DOHH2 (cell line): ENCODE measurements around the gene AP3S2.
"Not testable (repeated sequence)": the region's sequence is repeated elsewhere in the genome, so short reads cannot be mapped to it uniquely, and the experiment has no call there.

ENCODE experiments used
- H3F3A ChIP-seq: fragments of 200-600 bp; sonication (generic), shearing (Covaris generic); 2 replicates; pipeline ENCODE4 v1.6.0; 2016; ENCODE audit warnings: antibody characterized with exemption, mild to moderate bottlenecking; ENCODE audit not compliant: control insufficient read depth, insufficient read depth
- H3K27ac ChIP-seq: fragments of 200-600 bp; sonication (generic); 2 replicates; pipeline ENCODE4 v1.5.1; 2014; ENCODE audit warnings: low read depth, mild to moderate bottlenecking, low read length, moderate library complexity
- H3K27me3 ChIP-seq: fragments of 200-600 bp; sonication (generic); 2 replicates; pipeline ENCODE4 v1.6.1; 2014; ENCODE audit warnings: mild to moderate bottlenecking, low read length, mixed read lengths; ENCODE audit not compliant: control insufficient read depth
- H3K36me3 ChIP-seq: fragments of 200-600 bp; sonication (generic); 2 replicates; pipeline ENCODE4 v1.6.1; 2014; ENCODE audit warnings: mild to moderate bottlenecking, low read length, moderate library complexity, mixed read lengths; ENCODE audit not compliant: control insufficient read depth
- H3K4me1 ChIP-seq: fragments of 200-600 bp; sonication (generic); 2 replicates; pipeline ENCODE4 v1.6.1; 2014; ENCODE audit warnings: mild to moderate bottlenecking, low read length, mixed read lengths; ENCODE audit not compliant: control insufficient read depth
- H3K4me2 ChIP-seq: fragments of 200-600 bp; sonication (generic); 2 replicates; pipeline ENCODE4 v1.6.0; 2014; ENCODE audit warnings: mild to moderate bottlenecking, low read length, moderate library complexity
- H3K4me3 ChIP-seq: fragments of 200-600 bp; sonication (generic); 2 replicates; pipeline ENCODE4 v1.5.1; 2014; ENCODE audit warnings: mild to moderate bottlenecking, low read length, mixed read lengths
- H3K79me2 ChIP-seq: fragments of 200-600 bp; sonication (generic); 2 replicates; pipeline ENCODE4 v1.6.1; 2014; ENCODE audit warnings: mild to moderate bottlenecking, low read length, mixed read lengths; ENCODE audit not compliant: control insufficient read depth
- H3K9me2 ChIP-seq: fragments of 200-600 bp; sonication (generic); replicated peaks from 2 replicates; pipeline ENCODE4 v1.6.1; 2014; ENCODE audit warnings: mild to moderate bottlenecking, low read length, mixed read lengths; ENCODE audit not compliant: control insufficient read depth
- H3K9me3 ChIP-seq: fragments of 200-600 bp; sonication (generic); 2 replicates; pipeline ENCODE4 v1.6.1; 2014; ENCODE audit warnings: antibody characterized with exemption, low read length, mixed read lengths; ENCODE audit not compliant: control insufficient read depth, insufficient read depth
- H4K20me1 ChIP-seq: fragments of 200-600 bp; sonication (generic); 2 replicates; pipeline ENCODE4 v1.6.0; 2014; ENCODE audit warnings: low read depth, mild to moderate bottlenecking, antibody characterized with exemption, low read length, moderate library complexity; ENCODE audit not compliant: control insufficient read depth, insufficient read depth
- EZH2phosphoT487 ChIP-seq: fragments of 200-600 bp; sonication (generic); IDR thresholded peaks from 2 replicates; pipeline ENCODE4 v1.6.1; 2017; ENCODE audit warnings: borderline replicate concordance, mild to moderate bottlenecking, antibody characterized with exemption, low read length, moderate library complexity, mixed read lengths
- TF ChIP-seq, protein P1 (sequence below): fragments of 200-600 bp; sonication (generic); IDR thresholded peaks from one replicate; pipeline ENCODE4 v1.5.1; 2014; ENCODE audit warnings: antibody characterized with exemption, mild to moderate bottlenecking, low read depth, low read length; ENCODE audit not compliant: poor library complexity, severe bottlenecking

Gene AP3S2

DNA sequence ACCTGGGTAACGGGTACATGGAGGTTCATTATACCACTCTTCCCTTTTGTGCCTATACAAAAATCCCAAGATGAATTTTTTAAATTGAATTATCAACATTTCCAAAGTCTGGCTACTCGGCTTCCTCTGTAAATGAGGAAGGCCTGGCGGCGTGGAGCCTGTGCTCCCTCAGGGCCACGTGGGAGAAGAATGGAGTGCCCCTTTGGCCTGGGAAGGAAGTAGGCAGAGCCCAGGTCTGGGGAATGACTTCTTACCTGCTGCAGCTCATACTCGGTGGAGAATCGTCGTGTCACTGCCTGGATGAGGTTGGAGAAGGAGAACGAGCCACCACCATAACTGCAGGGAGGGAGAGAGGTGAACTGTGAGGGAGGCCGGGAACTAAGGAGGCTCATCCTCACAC, 103.6 kb downstream of the AP3S2 start:
- Histone ChIP-seq H3K36me3 (no peaks in the 10 kb centered on the region), H3K9me2 (no peaks in the 10 kb centered on the region), H3K4me3 (no peak overlapping the region), H3F3A (no peaks in the 10 kb centered on the region), H3K27me3 (no peaks in the 10 kb centered on the region), H3K9me3 (no peaks in the 10 kb centered on the region), H3K27ac (no peak overlapping the region), H3K4me1 (no peaks in the 10 kb centered on the region), H3K4me2 (no peak overlapping the region), H3K79me2 (no peaks in the 10 kb centered on the region), H4K20me1 (no peaks in the 10 kb centered on the region)
- TF ChIP-seq EZH2phosphoT487, result no peak
- TF ChIP-seq, protein P1, sequence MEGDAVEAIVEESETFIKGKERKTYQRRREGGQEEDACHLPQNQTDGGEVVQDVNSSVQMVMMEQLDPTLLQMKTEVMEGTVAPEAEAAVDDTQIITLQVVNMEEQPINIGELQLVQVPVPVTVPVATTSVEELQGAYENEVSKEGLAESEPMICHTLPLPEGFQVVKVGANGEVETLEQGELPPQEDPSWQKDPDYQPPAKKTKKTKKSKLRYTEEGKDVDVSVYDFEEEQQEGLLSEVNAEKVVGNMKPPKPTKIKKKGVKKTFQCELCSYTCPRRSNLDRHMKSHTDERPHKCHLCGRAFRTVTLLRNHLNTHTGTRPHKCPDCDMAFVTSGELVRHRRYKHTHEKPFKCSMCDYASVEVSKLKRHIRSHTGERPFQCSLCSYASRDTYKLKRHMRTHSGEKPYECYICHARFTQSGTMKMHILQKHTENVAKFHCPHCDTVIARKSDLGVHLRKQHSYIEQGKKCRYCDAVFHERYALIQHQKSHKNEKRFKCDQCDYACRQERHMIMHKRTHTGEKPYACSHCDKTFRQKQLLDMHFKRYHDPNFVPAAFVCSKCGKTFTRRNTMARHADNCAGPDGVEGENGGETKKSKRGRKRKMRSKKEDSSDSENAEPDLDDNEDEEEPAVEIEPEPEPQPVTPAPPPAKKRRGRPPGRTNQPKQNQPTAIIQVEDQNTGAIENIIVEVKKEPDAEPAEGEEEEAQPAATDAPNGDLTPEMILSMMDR, result no peak

DNA sequence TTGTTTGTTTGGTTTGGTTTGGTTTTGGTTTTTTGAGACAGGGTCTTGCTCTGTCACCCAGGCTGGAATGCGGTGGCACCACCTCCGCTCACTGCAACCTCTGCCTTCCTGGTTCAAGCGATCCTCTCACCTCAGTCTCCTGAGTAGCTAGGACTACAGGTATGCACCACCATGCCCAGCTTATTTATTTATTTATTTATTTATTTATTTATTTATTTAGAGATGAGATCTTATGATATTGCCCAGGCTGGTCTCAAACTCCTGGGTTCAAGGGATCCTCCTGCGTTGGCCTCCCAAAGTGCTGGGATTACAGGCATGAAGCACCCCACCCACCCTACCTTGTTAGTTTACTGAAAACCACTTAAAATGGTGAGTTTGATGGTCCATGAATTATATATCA, 105.2 kb downstream of the AP3S2 start:
- H3K9me2 ChIP-seq, H3F3A ChIP-seq, H3K27ac ChIP-seq, H3K4me2 ChIP-seq, H3K4me1 ChIP-seq, H3K79me2 ChIP-seq, H3K36me3 ChIP-seq, H3K4me3 ChIP-seq, H3K27me3 ChIP-seq, H3K9me3 ChIP-seq, H4K20me1 ChIP-seq: not testable (repeated sequence)

DNA sequence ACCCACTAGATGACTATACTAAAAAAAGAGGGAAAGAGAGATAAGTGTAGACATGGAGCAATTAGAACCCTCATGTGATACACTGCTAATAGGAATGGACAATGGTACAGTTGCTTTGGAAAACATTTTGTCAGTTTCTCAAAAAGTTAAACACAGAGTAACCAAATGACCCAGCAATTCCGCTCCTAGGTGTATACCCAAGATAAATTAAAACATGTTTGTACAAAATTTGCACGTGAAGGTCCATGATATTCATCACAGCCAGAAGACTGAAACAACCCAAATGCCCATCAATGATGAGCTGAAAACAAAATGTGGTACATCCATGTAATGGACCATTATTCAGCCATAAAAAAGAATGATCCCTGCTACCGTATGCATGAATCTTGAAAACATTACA, 105.8 kb downstream of the AP3S2 start:
- H4K20me1 ChIP-seq, result no peaks in the 10 kb centered on the region
- no peaks in the 10 kb centered on the region for H3K27me3 ChIP-seq
- no peaks in the 10 kb centered on the region for H3K36me3 ChIP-seq
- no peak overlapping the region for H3K27ac ChIP-seq
- no peaks in the 10 kb centered on the region for H3K4me1 ChIP-seq
- no peaks in the 10 kb centered on the region for H3K9me2 ChIP-seq
- no peaks in the 10 kb centered on the region for H3K9me3 ChIP-seq
- no peak overlapping the region for H3K4me2 ChIP-seq
- TF ChIP-seq, protein P1, result no peak
- no peak for TF ChIP-seq EZH2phosphoT487
- H3K79me2 ChIP-seq, result no peaks in the 10 kb centered on the region
- H3F3A ChIP-seq, result no peaks in the 10 kb centered on the region
- no peak overlapping the region for H3K4me3 ChIP-seq

DNA sequence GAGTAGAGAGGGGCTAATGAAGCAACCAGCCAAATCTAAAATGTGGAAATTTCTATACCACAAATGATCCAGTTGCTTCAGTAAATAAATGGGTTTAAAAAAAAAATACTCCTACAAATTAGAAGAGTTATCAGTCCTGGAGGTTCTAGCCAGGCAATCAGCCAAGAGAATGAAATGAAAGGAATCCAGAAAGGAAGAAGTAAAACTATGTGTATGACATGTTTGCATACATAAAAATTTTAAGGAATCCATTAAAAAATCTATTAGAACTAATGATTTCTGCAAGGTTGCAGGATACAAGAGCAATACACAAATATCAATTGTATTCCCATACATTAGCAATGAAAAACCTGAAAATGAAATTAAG, 108.0 kb downstream of the AP3S2 start:
- no peaks in the 10 kb centered on the region for H3K4me1 ChIP-seq
- H3K27ac ChIP-seq, result no peak overlapping the region
- no peaks in the 10 kb centered on the region for H3F3A ChIP-seq
- H3K4me3 ChIP-seq, result no peak overlapping the region
- H3K4me2 ChIP-seq, result no peak overlapping the region
- no peaks in the 10 kb centered on the region for H3K9me3 ChIP-seq
- no peaks in the 10 kb centered on the region; the same call in 1 of the 2 replicates for H3K27me3 ChIP-seq
- no peaks in the 10 kb centered on the region for H3K79me2 ChIP-seq
- no peak for TF ChIP-seq EZH2phosphoT487
- no peaks in the 10 kb centered on the region for H3K9me2 ChIP-seq
- no peaks in the 10 kb centered on the region for H4K20me1 ChIP-seq
- no peaks in the 10 kb centered on the region for H3K36me3 ChIP-seq
